GM12878 (cell line): ENCODE data around the gene ACKR4. TPM values are rescaled to one million over a fixed set of nuclear protein-coding genes. Genes with fewer than 3 reads are reported as not detected.

Experiments used
- ATAC-seq: fragments of 200-7000 bp; cut with Tn5 transposase; 3 replicates; pipeline ENCODE4 v1.9.1; 2020; ENCODE audit warnings: mild to moderate bottlenecking, moderate library complexity
- BruUV-seq: library from RNA; stranded (reverse); fragments of 400-500 nt; replicated peaks from 2 replicates; lab custom pipeline; 2021; lab: Mats Ljungman, UMichigan
- CTCF ChIA-PET: fragments of 300-600 bp; sonication (Branson Sonifier 250); formaldehyde crosslinking; extraction: SDS; loops from one replicate; lab custom pipeline; 2021; ENCODE audit warnings: inconsistent platforms; lab: Yijun Ruan, JAX
- POLR2A ChIA-PET: fragments of 350-600 bp; formaldehyde crosslinking; extraction: SDS; loops from one replicate; lab custom pipeline; 2021; ENCODE audit warnings: inconsistent platforms; lab: Charles Lee
- RAD21 ChIA-PET: fragments of 300-600 bp; sonication (Branson Sonifier 250); formaldehyde crosslinking; loops from one replicate; lab custom pipeline; 2023; ENCODE audit warnings: antibody characterized with exemption; ENCODE audit not compliant: unreplicated experiment; lab: Charles Lee
- SMC1A ChIA-PET: fragments of 300-600 bp; sonication (Branson Sonifier 250); formaldehyde crosslinking; loops from one replicate; lab custom pipeline; 2023; ENCODE audit not compliant: unreplicated experiment, uncharacterized antibody; lab: Charles Lee
- DNase-seq: peaks from one replicate; pipeline ENCODE4 v3.0.0-alpha.2; 2011; ENCODE audit warnings: low read depth, low spot score
- FAIRE-seq: peaks from 3 replicates; lab custom pipeline; 2011; peaks lifted over from hg19 to GRCh38; lab: Jason Lieb, UNC
- H2AFZ ChIP-seq: 2 replicates; pipeline ENCODE4 v1.6.0; 2011; ENCODE audit warnings: low read depth, low read length, control low read depth; ENCODE audit not compliant: control insufficient read depth
- H3K27ac ChIP-seq: 2 replicates; pipeline ENCODE4 v1.5.1; 2011; ENCODE audit warnings: control low read depth; ENCODE audit not compliant: control insufficient read depth, insufficient read depth
- H3K27me3 ChIP-seq, 2 experiments: replicated peaks in 1 of 2; 2 replicates each; pipeline versions ENCODE4 v1.6.0 to v1.6.1; 2011; ENCODE audit warnings: low read length in 1 of 2; ENCODE audit not compliant: control insufficient read depth in 2 of 2, insufficient read depth in 2 of 2
- H3K36me3 ChIP-seq, 2 experiments: 2 replicates each; pipeline ENCODE4 v1.5.1; 2011; ENCODE audit warnings: low read length in 1 of 2; ENCODE audit not compliant: control insufficient read depth in 2 of 2, insufficient read depth in 2 of 2
- H3K4me1 ChIP-seq: 2 replicates; pipeline ENCODE4 v1.6.1; 2011; ENCODE audit warnings: mild to moderate bottlenecking, low read length, moderate library complexity, mixed read lengths; ENCODE audit not compliant: control insufficient read depth, insufficient read depth
- H3K4me2 ChIP-seq: 2 replicates; pipeline ENCODE4 v1.6.0; 2011; ENCODE audit warnings: control low read depth; ENCODE audit not compliant: control insufficient read depth, insufficient read depth
- H3K4me3 ChIP-seq: fragments of 200-600 bp; sonication (generic); 2 replicates; pipeline ENCODE4 v1.5.1; 2016
- H3K79me2 ChIP-seq: 2 replicates; pipeline ENCODE4 v1.6.0; 2011; ENCODE audit warnings: low read length; ENCODE audit not compliant: control insufficient read depth, insufficient read depth
- H3K9ac ChIP-seq: 2 replicates; pipeline ENCODE4 v1.8.0; 2011; ENCODE audit warnings: low read length, control low read depth, mixed read lengths; ENCODE audit not compliant: control insufficient read depth, insufficient read depth
- H3K9me3 ChIP-seq: replicated peaks from 3 replicates; pipeline ENCODE4 v1.5.1; 2011; ENCODE audit warnings: mild to moderate bottlenecking, low read length; ENCODE audit not compliant: control insufficient read depth, insufficient read depth
- H4K20me1 ChIP-seq: 2 replicates; pipeline ENCODE4 v1.6.0; 2011; ENCODE audit not compliant: control insufficient read depth, insufficient read depth
- CBFB ChIP-seq: IDR thresholded peaks from 2 replicates; pipeline ENCODE4 v1.6.1; 2016; ENCODE audit warnings: antibody characterized with exemption, low read depth
- HDAC2 ChIP-seq: fragments of 200-600 bp; sonication (generic); IDR thresholded peaks from 2 replicates; pipeline ENCODE4 v1.6.1; 2017
- JUNB ChIP-seq: IDR thresholded peaks from 2 replicates; pipeline ENCODE4 v1.6.1; 2016; ENCODE audit warnings: antibody characterized with exemption, mild to moderate bottlenecking
- MTA2 ChIP-seq: fragments of 450-650 bp; IDR thresholded peaks from 2 replicates; pipeline ENCODE4 v1.6.1; 2016; ENCODE audit warnings: low read depth, mild to moderate bottlenecking, moderate library complexity
- NFIC ChIP-seq: IDR thresholded peaks from 2 replicates; pipeline ENCODE4 v1.6.1; 2012; ENCODE audit warnings: low read depth, mild to moderate bottlenecking, inconsistent platforms, low read length, moderate library complexity
- RUNX3 ChIP-seq: IDR thresholded peaks from 2 replicates; pipeline ENCODE4 v1.6.1; 2012; ENCODE audit warnings: low read length, inconsistent platforms
- SPI1 ChIP-seq: IDR thresholded peaks from 2 replicates; pipeline ENCODE4 v1.6.1; 2011; ENCODE audit warnings: low read depth, mild to moderate bottlenecking, low read length, moderate library complexity, borderline replicate concordance; ENCODE audit not compliant: insufficient read depth
- ZBED1 ChIP-seq: IDR thresholded peaks from 2 replicates; pipeline ENCODE4 v1.6.1; 2016; ENCODE audit warnings: borderline replicate concordance
- WGBS: methylation state at CpG from one replicate; pipeline ENCODE4 v1.1.6; 2016; ENCODE audit warnings: low lambda C conversion rate; ENCODE audit not compliant: insufficient replicate concordance, insufficient coverage; ENCODE audit errors: missing lambda C conversion rate; 5-methylcytosine and 5-hydroxymethylcytosine counted together
- in situ Hi-C: fragments of 300-500 bp; cut with MboI; formaldehyde crosslinking; loops from 9 replicates; pipeline ENCODE4 v1.14.3; 2018; ENCODE audit warnings: mixed read lengths
- intact Hi-C: fragments of 100-400 bp; cut with micrococcal nuclease; formaldehyde crosslinking; loops from one replicate; pipeline ENCODE4 v1.14.2; 2022; ENCODE audit not compliant: unreplicated experiment
- polyA plus RNA-seq, 11 experiments: library from polyadenylated mRNA; depleted of rRNA in 4 of 11; unstranded in 6 of 11; stranded (reverse) in 5 of 11; fragments of >200 nt; fragmentation: Nextera tagmentation in 4 of 11; fragmentation: Illumina TruSeq in 1 of 11; extraction: Ambion mirVana in 4 of 11; extraction: Trizol in 1 of 11; gene quantifications; 1 replicate in 1 of 11; 2 replicates in 10 of 11; pipeline versions ENCODE4 v1.2.1 to v1.2.3, GENCODE V29; 2011 to 2016; ENCODE audit warnings: inconsistent platforms in 2 of 11, missing spikeins in 2 of 11, low read depth in 1 of 11
- total RNA-seq, 4 experiments: library from RNA; depleted of rRNA in 3 of 4; stranded (reverse); fragments of >200 nt in 3 of 4; fragmentation: Illumina TruSeq in 1 of 4; extraction: Trizol in 1 of 4; gene quantifications; 2 replicates each; pipeline versions ENCODE4 v1.2.1 to v1.2.3, GENCODE V29; 2013 to 2021

Gene ACKR4
- total and polyA plus RNA-seq, 10 of the 15 experiments (the other 5 are each of a cell fraction or from before 2014, with no cell fraction given): 0.06 to 0.40 (median 0.12) TPM

GRCh38 chr3:132625613-132626012, 28.5 kb downstream of the ACKR4 start:
- DNase-seq (no peak), FAIRE-seq (peak; percentile 84), ATAC-seq (peak; percentile 95)
- Histone ChIP-seq H3K4me2 (peak overlapping the region; percentile 25; the same call in 1 of the 2 replicates), H3K9me3 (no peaks in the 10 kb centered on the region), H2AFZ (no peak overlapping the region), H4K20me1 (no peaks in the 10 kb centered on the region), H3K4me3 (no peak overlapping the region), H3K79me2 (no peaks in the 10 kb centered on the region), H3K36me3 (peaks cover 0 to 5% of the 10 kb centered on the region in 2 experiments; a peak in 2 of 4 replicates), H3K9ac (no peak overlapping the region), H3K27ac (0 out of 2 replicates have a peak overlapping the region, but pooled peaks have one; percentile 25), H3K27me3 (no peaks in the 10 kb centered on the region), H3K4me1 (peaks cover 12% of the 10 kb centered on the region)
- no TSS peak for BruUV-seq
- ChIA-PET CTCF (interaction anchor here (1.2 to 2.9 kb wide), 6 partner anchors 10 to 274 kb away, joined by 3 to 21 read pairs (median 6); no protein-coding TSS in a partner anchor), SMC1A (interaction anchor here (1.0 to 1.4 kb wide), 3 partner anchors 10 to 33 kb away, joined by 4 to 10 read pairs (median 4); no protein-coding TSS in a partner anchor), POLR2A (interaction anchor here (0.6 to 1.1 kb wide), 2 partner anchors 32 to 82 kb away, joined by 4 to 6 read pairs; no protein-coding TSS in a partner anchor), RAD21 (interaction anchor here (0.8 to 1.9 kb wide), 3 partner anchors 17 to 82 kb away, joined by 3 to 6 read pairs (median 5); no protein-coding TSS in a partner anchor)
- WGBS: 73% methylated on average over 1 of the region's 1 CpG
- in situ Hi-C loops: no loop called here
- TF ChIP-seq MTA2: peak; percentile 21; the same call in 1 of the 2 replicates
- TF ChIP-seq HDAC2: no peak
- peak; percentile 17; the same call in 1 of the 2 replicates for TF ChIP-seq JUNB
- no peak for TF ChIP-seq CBFB
- TF ChIP-seq RUNX3: peak; percentile 16; the same call in 1 of the 2 replicates
- TF ChIP-seq SPI1: peak; percentile 85
- peak; percentile 21; the same call in 1 of the 2 replicates for TF ChIP-seq NFIC
- TF ChIP-seq ZBED1: no peak
- intact Hi-C loops: no loop called here
